ENCODE data around the gene ZDHHC12. TPM values are rescaled to one million over a fixed set of nuclear protein-coding genes. Genes with fewer than 3 reads are reported as not detected.

ZDHHC12 gene
- total RNA-seq, 1 experiment from 2014 or later, result 57.6 TPM

GRCh38 chr9:128750926-128751595 lies 27.1 kb upstream of the ZDHHC12 start:
- POLR2A ChIA-PET, result no interaction called here
- RAD21 ChIA-PET (ENCODE audit: low non-redundant PET in 1 of 2, low total read pairs in 2 of 2, uncharacterized antibody in 2 of 2, unreplicated experiment in 2 of 2), result no interaction called here
- Histone ChIP-seq H3K79me2 (ENCODE audit: insufficient read depth, low read length) (no peaks in the 10 kb centered on the region), H3K27ac (ENCODE audit: low read depth, low read length) (no peak overlapping the region), H3K4me1 (ENCODE audit: control insufficient read depth in 1 of 2, insufficient read depth in 2 of 2, low read length in 2 of 2) (no peaks in the 10 kb centered on the region), H3K36me3 (ENCODE audit: control insufficient read depth in 1 of 2, insufficient read depth in 2 of 2, low read length in 2 of 2) (no peaks in the 10 kb centered on the region), H3K4me3 (replicated peaks in 1 of 2; ENCODE audit: low read depth in 1 of 2, low read length in 2 of 2) (no peak overlapping the region), H3K9me3 (ENCODE audit: control insufficient read depth in 1 of 2, insufficient read depth in 1 of 2, low read depth in 1 of 2, low read length in 2 of 2) (no peaks in the 10 kb centered on the region), H4K20me1 (ENCODE audit: insufficient read depth) (no peaks in the 10 kb centered on the region), H3K27me3 (ENCODE audit: insufficient read depth, low read length) (no peaks in the 10 kb centered on the region), H3K9me2 (ENCODE audit: insufficient read depth) (no peaks in the 10 kb centered on the region), H3K4me2 (ENCODE audit: low read length) (no peak overlapping the region), H2AFZ (ENCODE audit: low read depth, low read length, poor library complexity, severe bottlenecking) (no peak overlapping the region), H3K9ac (ENCODE audit: low read length) (no peak overlapping the region)
- TF ChIP-seq JUND (IDR thresholded peaks at IDR 0.05) (no peak), POLR2AphosphoS5 (IDR thresholded peaks at IDR 0.05; ENCODE audit: low read depth, low read length) (no peak), MAX (IDR thresholded peaks at IDR 0.05) (no peak), ELF1 (IDR thresholded peaks at IDR 0.05; ENCODE audit: borderline replicate concordance, low read depth) (no peak), RAD21 (IDR thresholded peaks at IDR 0.05; ENCODE audit: low read depth) (no peak), ZNF274 (IDR thresholded peaks at IDR 0.05; ENCODE audit: low read depth, low read length) (no peak), CBX3 (IDR thresholded peaks at IDR 0.05; ENCODE audit: low read depth) (no peak), EZH2 (IDR thresholded peaks at IDR 0.05) (no peak), CTCF (IDR thresholded peaks at IDR 0.05 in 2 of 3, conservative IDR thresholded peaks at IDR 0.05 in 1 of 3; ENCODE audit: borderline replicate concordance in 1 of 3, insufficient read depth in 1 of 3, low read depth in 2 of 3, low read length in 2 of 3) (no peak), TCF7L2 (IDR thresholded peaks at IDR 0.05; ENCODE audit: borderline replicate concordance, extremely low read depth, insufficient read depth, insufficient read length) (no peak), POLR2A (IDR thresholded peaks at IDR 0.05; ENCODE audit: borderline replicate concordance, extremely low read depth, insufficient read depth, insufficient read length) (no peak), EGR1 (IDR thresholded peaks at IDR 0.05; ENCODE audit: low read depth) (no peak)
- CTCF ChIA-PET, result no interaction called here
- no TSS peak for BruUV-seq (replicated peaks)
- DNase-seq (ENCODE audit: low read depth, low spot score) (no peak), ATAC-seq (no peak)
- intact Hi-C loops (cut with micrococcal nuclease), result no loop called here

Measured in HCT116 (cell line).